IMR-90 (cell line): ENCODE measurements around the gene NTNG2. TPM values are rescaled to one million over a fixed set of nuclear protein-coding genes. Genes with fewer than 3 reads are reported as not detected.

Experiments
- ATAC-seq: fragments of 200-7000 bp; cut with Tn5 transposase; 2 replicates; pipeline ENCODE4 v1.9.1; 2020; ENCODE audit warnings: low read depth, mild to moderate bottlenecking, moderate library complexity
- BruUV-seq: library from RNA; stranded (reverse); fragments of 400-500 nt; replicated peaks from 2 replicates; lab custom pipeline; 2021; lab: Mats Ljungman, UMichigan
- CTCF ChIA-PET: fragments of 300-600 bp; formaldehyde crosslinking; extraction: SDS; loops from one replicate; lab custom pipeline; 2021; ENCODE audit warnings: antibody characterized with exemption; lab: Yijun Ruan, JAX
- POLR2A ChIA-PET: fragments of 300-600 bp; sonication (Branson Sonifier 250); formaldehyde crosslinking; loops from one replicate; lab custom pipeline; 2022; ENCODE audit warnings: antibody characterized with exemption; ENCODE audit not compliant: unreplicated experiment; lab: Charles Lee
- DNase-seq: peaks from one replicate; pipeline ENCODE4 v3.0.0; 2013
- H2AFZ ChIP-seq: replicated peaks from 2 replicates; pipeline ENCODE3; 2013; ENCODE audit warnings: low read length, mild to moderate bottlenecking; ENCODE audit not compliant: poor library complexity
- H2AK5ac ChIP-seq: 2 replicates; pipeline ENCODE4 v1.6.1; 2013; ENCODE audit warnings: low read depth, low read length, inconsistent platforms
- H2AK9ac ChIP-seq: replicated peaks from 2 replicates; pipeline ENCODE3; 2013; ENCODE audit warnings: mild to moderate bottlenecking, low read depth, low read length, moderate library complexity; ENCODE audit not compliant: poor library complexity
- H2BK120ac ChIP-seq: 2 replicates; pipeline ENCODE4 v1.6.1; 2013; ENCODE audit warnings: low read depth, low read length, inconsistent platforms
- H2BK15ac ChIP-seq: 3 replicates; pipeline ENCODE4 v1.6.1; 2013; ENCODE audit warnings: low read depth, low read length, inconsistent platforms
- H2BK20ac ChIP-seq: 2 replicates; pipeline ENCODE4 v1.6.1; 2013; ENCODE audit warnings: low read depth, mild to moderate bottlenecking, inconsistent platforms, low read length, moderate library complexity
- H2BK5ac ChIP-seq: 2 replicates; pipeline ENCODE4 v1.6.1; 2013; ENCODE audit warnings: mild to moderate bottlenecking, low read depth, low read length, inconsistent platforms; ENCODE audit not compliant: poor library complexity, severe bottlenecking
- H3K14ac ChIP-seq: replicated peaks from 2 replicates; pipeline ENCODE4 v1.6.1; 2013; ENCODE audit warnings: low read depth, low read length, inconsistent platforms
- H3K18ac ChIP-seq: 2 replicates; pipeline ENCODE4 v1.6.1; 2013; ENCODE audit warnings: low read depth, low read length, control low read depth
- H3K23ac ChIP-seq: 2 replicates; pipeline ENCODE4 v1.6.1; 2013; ENCODE audit warnings: low read depth, low read length, inconsistent platforms
- H3K27ac ChIP-seq: 2 replicates; pipeline ENCODE4 v1.5.1; 2013; ENCODE audit warnings: mild to moderate bottlenecking, control low read depth, low read length; ENCODE audit not compliant: insufficient read depth
- H3K27me3 ChIP-seq: 2 replicates; pipeline ENCODE4 v1.6.1; 2013; ENCODE audit warnings: low read length; ENCODE audit not compliant: control insufficient read depth, insufficient read depth
- H3K36me3 ChIP-seq: 2 replicates; pipeline ENCODE4 v1.6.1; 2013; ENCODE audit warnings: low read length, mixed read lengths; ENCODE audit not compliant: control insufficient read depth, insufficient read depth
- H3K4ac ChIP-seq: 2 replicates; pipeline ENCODE4 v1.6.1; 2013; ENCODE audit warnings: low read depth, low read length, inconsistent platforms
- H3K4me1 ChIP-seq: 2 replicates; pipeline ENCODE4 v1.6.1; 2013; ENCODE audit warnings: low read length, mixed read lengths; ENCODE audit not compliant: control insufficient read depth, insufficient read depth
- H3K4me2 ChIP-seq: 2 replicates; pipeline ENCODE4 v1.6.1; 2013; ENCODE audit warnings: low read depth, mild to moderate bottlenecking, control low read depth, low read length, moderate library complexity
- H3K4me3 ChIP-seq: 2 replicates; pipeline ENCODE4 v1.5.1; 2013; ENCODE audit warnings: low read depth, mild to moderate bottlenecking, control low read depth, low read length, moderate library complexity; ENCODE audit not compliant: insufficient read depth
- H3K56ac ChIP-seq: 2 replicates; pipeline ENCODE4 v1.6.1; 2013; ENCODE audit warnings: low read length, inconsistent platforms; ENCODE audit not compliant: insufficient read depth; ENCODE audit errors: extremely low read depth
- H3K79me1 ChIP-seq, 2 experiments: 2 replicates each; pipeline ENCODE4 v1.6.1; 2013; ENCODE audit warnings: low read length in 2 of 2, inconsistent platforms in 1 of 2, low read depth in 1 of 2
- H3K9ac ChIP-seq: 2 replicates; pipeline ENCODE4 v1.6.1; 2013; ENCODE audit warnings: low read depth, low read length, control low read depth
- H3K9me1 ChIP-seq: 2 replicates; pipeline ENCODE4 v1.6.1; 2013; ENCODE audit warnings: low read length, inconsistent platforms; ENCODE audit not compliant: insufficient read depth
- H3K9me3 ChIP-seq: 2 replicates; pipeline ENCODE4 v1.6.1; 2013; ENCODE audit warnings: low read length; ENCODE audit not compliant: control insufficient read depth, insufficient read depth
- H4K20me1 ChIP-seq: 2 replicates; pipeline ENCODE4 v1.6.1; 2013; ENCODE audit warnings: low read length, inconsistent platforms; ENCODE audit not compliant: insufficient read depth
- H4K5ac ChIP-seq: 2 replicates; pipeline ENCODE4 v1.6.1; 2013; ENCODE audit warnings: mild to moderate bottlenecking, low read depth, low read length, control low read depth
- H4K8ac ChIP-seq, 2 experiments: 2 replicates each; pipeline ENCODE4 v1.6.1; 2013; ENCODE audit warnings: low read depth in 2 of 2, low read length in 2 of 2, control low read depth in 1 of 2, inconsistent platforms in 1 of 2
- H4K91ac ChIP-seq: 2 replicates; pipeline ENCODE4 v1.6.1; 2013; ENCODE audit warnings: low read depth, low read length, inconsistent platforms; ENCODE audit not compliant: insufficient read depth
- BHLHE40 ChIP-seq: fragments of 150-350 bp; IDR thresholded peaks from 2 replicates; pipeline ENCODE4 v1.6.1; 2016; ENCODE audit warnings: mild to moderate bottlenecking, low read depth, low read length
- MAFK ChIP-seq: IDR thresholded peaks from 2 replicates; pipeline ENCODE4 v1.6.1; 2012; ENCODE audit warnings: low read depth, low read length, improper control_type of control experiment
- MAZ ChIP-seq: IDR thresholded peaks from 2 replicates; pipeline ENCODE4 v1.6.1; 2012; ENCODE audit warnings: low read depth, mild to moderate bottlenecking, low read length, improper control_type of control experiment, moderate library complexity, borderline replicate concordance
- MXI1 ChIP-seq: IDR thresholded peaks from 2 replicates; pipeline ENCODE4 v1.6.1; 2012; ENCODE audit warnings: low read depth, mild to moderate bottlenecking, low read length, moderate library complexity, borderline replicate concordance
- NFE2L2 ChIP-seq: fragments of 150-350 bp; IDR thresholded peaks from 2 replicates; pipeline ENCODE4 v1.6.1; 2016; ENCODE audit warnings: low read depth, mild to moderate bottlenecking, low read length
- POLR2A ChIP-seq: IDR thresholded peaks from 2 replicates; pipeline ENCODE4 v1.6.1; 2012; ENCODE audit warnings: mild to moderate bottlenecking, low read depth, low read length
- RAD21 ChIP-seq: IDR thresholded peaks from 2 replicates; pipeline ENCODE4 v1.6.1; 2012; ENCODE audit warnings: low read length, improper control_type of control experiment
- RCOR1 ChIP-seq: IDR thresholded peaks from 2 replicates; pipeline ENCODE4 v1.6.1; 2012; ENCODE audit warnings: mild to moderate bottlenecking, low read length, improper control_type of control experiment; ENCODE audit not compliant: insufficient replicate concordance
- RFX5 ChIP-seq: IDR thresholded peaks from 2 replicates; pipeline ENCODE4 v1.8.0; 2012; ENCODE audit warnings: low read depth, mild to moderate bottlenecking, low read length, moderate library complexity
- SMC3 ChIP-seq: fragments of 150-350 bp; IDR thresholded peaks from 2 replicates; pipeline ENCODE4 v1.6.1; 2016; ENCODE audit warnings: low read depth, mild to moderate bottlenecking, antibody characterized with exemption, low read length, moderate library complexity
- WGBS, 2 experiments: methylation state at CpG; one replicate each; pipeline versions ENCODE4 v1.1.5 to v1.1.7; 2013; ENCODE audit warnings: missing lambda C conversion rate in 2 of 2; ENCODE audit not compliant: insufficient read length in 1 of 2; ENCODE audit errors: extremely low coverage in 2 of 2; 5-methylcytosine and 5-hydroxymethylcytosine counted together
- dilution Hi-C: fragments of 300-500 bp; cut with HindIII; formaldehyde crosslinking; loops from one replicate; pipeline ENCODE4 v1.14.3; 2018; ENCODE audit warnings: low sequenced_read_pairs; ENCODE audit not compliant: unreplicated experiment
- in situ Hi-C: fragments of 300-500 bp; cut with MboI; formaldehyde crosslinking; loops from 3 replicates; pipeline ENCODE4 v1.14.3; 2019; ENCODE audit warnings: low sequenced_read_pairs, inconsistent platforms, mixed read lengths
- intact Hi-C: fragments of 100-400 bp; cut with micrococcal nuclease; formaldehyde crosslinking; loops from 2 replicates; pipeline ENCODE4 v1.10.0; 2022
- polyA plus RNA-seq, 3 experiments: library from polyadenylated mRNA; depleted of rRNA; stranded (reverse); fragments of >200 nt; gene quantifications; 2 replicates each; pipeline ENCODE4 v1.2.3, GENCODE V29; 2012; ENCODE audit warnings: low replicate concordance in 1 of 3
- total RNA-seq: library from RNA; depleted of rRNA; stranded (reverse); fragments of >200 nt; gene quantifications from 2 replicates; pipeline ENCODE4 v1.2.3, GENCODE V29; 2012
- TF ChIP-seq, protein P1 (sequence below): fragments of 150-350 bp; IDR thresholded peaks from 2 replicates; pipeline ENCODE4 v1.6.1; 2017; ENCODE audit warnings: mild to moderate bottlenecking, antibody characterized with exemption, low read length, low read depth
- TF ChIP-seq, protein P2 (sequence below): conservative IDR thresholded peaks from 2 replicates; pipeline ENCODE4 v1.5.1; 2012; ENCODE audit warnings: mild to moderate bottlenecking, low read depth, low read length, improper control_type of control experiment
- TF ChIP-seq, protein P3 (sequence below): fragments of 150-350 bp; IDR thresholded peaks from 2 replicates; pipeline ENCODE4 v1.6.1; 2016; ENCODE audit warnings: low read depth, mild to moderate bottlenecking, low read length, moderate library complexity, borderline replicate concordance

Gene NTNG2
- total and polyA plus RNA-seq, 2 of the 4 experiments (the other 2 are of a cell fraction): 0.54 to 0.84 TPM

DNA sequence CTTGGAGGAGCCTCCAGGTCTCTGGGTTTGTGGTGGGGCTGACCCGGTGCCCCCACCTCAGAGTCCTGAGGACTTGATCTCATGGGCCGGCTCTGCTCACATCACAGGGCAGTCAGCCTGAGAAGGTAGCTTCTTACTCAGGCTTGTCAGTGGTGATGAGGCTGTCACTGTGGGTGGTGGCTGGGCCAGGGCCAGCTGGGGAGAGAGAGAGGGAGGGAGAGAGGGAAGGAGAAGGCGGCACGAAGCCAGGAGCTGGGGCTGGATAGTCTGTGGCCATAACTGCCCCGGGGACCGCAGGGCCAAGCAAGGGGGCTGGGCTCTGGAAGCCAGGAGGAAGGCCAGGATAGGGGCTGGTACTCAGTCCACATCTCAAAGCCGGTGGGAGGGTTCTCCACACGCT is 6.5 kb downstream of the NTNG2 start:
- H2BK20ac ChIP-seq: no peak overlapping the region
- no peak overlapping the region for H4K91ac ChIP-seq
- 67% methylated on average over 1 of the region's 8 CpGs; no CpG with 5 or more reads in 1 of the 2 experiments for WGBS, 2 experiments
- H3K36me3 ChIP-seq: no peaks in the 10 kb centered on the region
- H3K4ac ChIP-seq: no peak overlapping the region
- dilution Hi-C loops (no loop called here), intact Hi-C loops (loop anchor here (10.0 kb wide), 1 partner anchor 144 kb away; no protein-coding TSS in a partner anchor), in situ Hi-C loops (loop anchor here (10.0 kb wide), 1 partner anchor 404 kb away; no protein-coding TSS in a partner anchor)
- H3K4me1 ChIP-seq: no peaks in the 10 kb centered on the region; the same call in 1 of the 2 replicates
- H3K9me3 ChIP-seq: no peaks in the 10 kb centered on the region
- no peak overlapping the region for H3K4me2 ChIP-seq
- no peak overlapping the region for H2AK9ac ChIP-seq
- peak overlapping the region; percentile 44 for H2AFZ ChIP-seq
- CTCF ChIA-PET: no interaction called here
- ATAC-seq: peak; percentile 51
- DNase-seq: peak; percentile 52
- no peaks in the 10 kb centered on the region for H3K79me1 ChIP-seq
- H3K9me1 ChIP-seq: no peaks in the 10 kb centered on the region
- no peak overlapping the region for H2BK5ac ChIP-seq
- H3K56ac ChIP-seq: no peak overlapping the region
- TF ChIP-seq RAD21 (no peak), MAFK (no peak), RFX5 (no peak), SMC3 (no peak), MXI1 (no peak), BHLHE40 (no peak), POLR2A (no peak), NFE2L2 (no peak), MAZ (no peak), RCOR1 (no peak)
- TF ChIP-seq, protein P1, sequence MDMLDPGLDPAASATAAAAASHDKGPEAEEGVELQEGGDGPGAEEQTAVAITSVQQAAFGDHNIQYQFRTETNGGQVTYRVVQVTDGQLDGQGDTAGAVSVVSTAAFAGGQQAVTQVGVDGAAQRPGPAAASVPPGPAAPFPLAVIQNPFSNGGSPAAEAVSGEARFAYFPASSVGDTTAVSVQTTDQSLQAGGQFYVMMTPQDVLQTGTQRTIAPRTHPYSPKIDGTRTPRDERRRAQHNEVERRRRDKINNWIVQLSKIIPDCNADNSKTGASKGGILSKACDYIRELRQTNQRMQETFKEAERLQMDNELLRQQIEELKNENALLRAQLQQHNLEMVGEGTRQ: no peak
- TF ChIP-seq, protein P2, sequence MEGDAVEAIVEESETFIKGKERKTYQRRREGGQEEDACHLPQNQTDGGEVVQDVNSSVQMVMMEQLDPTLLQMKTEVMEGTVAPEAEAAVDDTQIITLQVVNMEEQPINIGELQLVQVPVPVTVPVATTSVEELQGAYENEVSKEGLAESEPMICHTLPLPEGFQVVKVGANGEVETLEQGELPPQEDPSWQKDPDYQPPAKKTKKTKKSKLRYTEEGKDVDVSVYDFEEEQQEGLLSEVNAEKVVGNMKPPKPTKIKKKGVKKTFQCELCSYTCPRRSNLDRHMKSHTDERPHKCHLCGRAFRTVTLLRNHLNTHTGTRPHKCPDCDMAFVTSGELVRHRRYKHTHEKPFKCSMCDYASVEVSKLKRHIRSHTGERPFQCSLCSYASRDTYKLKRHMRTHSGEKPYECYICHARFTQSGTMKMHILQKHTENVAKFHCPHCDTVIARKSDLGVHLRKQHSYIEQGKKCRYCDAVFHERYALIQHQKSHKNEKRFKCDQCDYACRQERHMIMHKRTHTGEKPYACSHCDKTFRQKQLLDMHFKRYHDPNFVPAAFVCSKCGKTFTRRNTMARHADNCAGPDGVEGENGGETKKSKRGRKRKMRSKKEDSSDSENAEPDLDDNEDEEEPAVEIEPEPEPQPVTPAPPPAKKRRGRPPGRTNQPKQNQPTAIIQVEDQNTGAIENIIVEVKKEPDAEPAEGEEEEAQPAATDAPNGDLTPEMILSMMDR: no peak
- TF ChIP-seq, protein P3, sequence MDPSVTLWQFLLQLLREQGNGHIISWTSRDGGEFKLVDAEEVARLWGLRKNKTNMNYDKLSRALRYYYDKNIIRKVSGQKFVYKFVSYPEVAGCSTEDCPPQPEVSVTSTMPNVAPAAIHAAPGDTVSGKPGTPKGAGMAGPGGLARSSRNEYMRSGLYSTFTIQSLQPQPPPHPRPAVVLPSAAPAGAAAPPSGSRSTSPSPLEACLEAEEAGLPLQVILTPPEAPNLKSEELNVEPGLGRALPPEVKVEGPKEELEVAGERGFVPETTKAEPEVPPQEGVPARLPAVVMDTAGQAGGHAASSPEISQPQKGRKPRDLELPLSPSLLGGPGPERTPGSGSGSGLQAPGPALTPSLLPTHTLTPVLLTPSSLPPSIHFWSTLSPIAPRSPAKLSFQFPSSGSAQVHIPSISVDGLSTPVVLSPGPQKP: no peak
- no peak overlapping the region for H3K23ac ChIP-seq
- H3K4me3 ChIP-seq: no peak overlapping the region
- H4K5ac ChIP-seq: no peak overlapping the region
- H4K20me1 ChIP-seq: peaks cover 27% of the 10 kb centered on the region
- H2AK5ac ChIP-seq: no peak overlapping the region
- H4K8ac ChIP-seq: no peak overlapping the region
- BruUV-seq: no TSS peak
- no peak overlapping the region for H3K14ac ChIP-seq
- H3K27ac ChIP-seq: no peak overlapping the region
- H3K27me3 ChIP-seq: peaks cover 32% of the 10 kb centered on the region
- H3K18ac ChIP-seq: no peak overlapping the region
- H2BK15ac ChIP-seq: no peak overlapping the region
- POLR2A ChIA-PET: interaction anchor here (0.8 kb wide), 1 partner anchor 46 kb away, joined by 4 read pairs; no protein-coding TSS in a partner anchor
- no peak overlapping the region for H2BK120ac ChIP-seq
- no peak overlapping the region for H3K9ac ChIP-seq
